ENCODE data around the gene NEFH. TPM values are rescaled to one million over a fixed set of nuclear protein-coding genes. Genes with fewer than 3 reads are reported as not detected.
A peak's percentile ranks its signal among the peaks of the same experiment; 100 is the strongest.

NEFH gene
- polyA plus RNA-seq, 2 of the 4 experiments (the other 2 are of a cell fraction): 0.06 to 0.23 TPM

- peak overlapping the region; percentile 65 to 84; a peak in 4 of 6 replicates for H3K27ac ChIP-seq
- H3K4me1 ChIP-seq: 0 out of 3 replicates have a peak, but pooled peaks cover 4% of the 10 kb centered on the region
- FAIRE-seq: no peak
- no peak for DNase-seq (ENCODE audit: low read depth in 1 of 2, low spot score in 1 of 2)
- TF ChIP-seq ZNF302 (CRISPR knock-in tag; IDR thresholded peaks at IDR 0.05): no peak
- peak; percentile 86 for TF ChIP-seq MAFK (IDR thresholded peaks at IDR 0.05; ENCODE audit: partially characterized antibody)
- TF ChIP-seq BCL3 (IDR thresholded peaks at IDR 0.05): no peak
- TF ChIP-seq FOXS1 (CRISPR knock-in tag; IDR thresholded peaks at IDR 0.05): no peak
- H3K4me2 ChIP-seq: peak overlapping the region; percentile 87
- peak overlapping the region; percentile 51 for H3K4me3 ChIP-seq
- ChIA-PET POLR2A (interaction anchor here (0.8 kb wide), 1 partner anchor 84 kb away, joined by 3 read pairs; the partner anchor contains the start of gene THOC5), CTCF (interaction anchor here (0.6 to 3.7 kb wide), 18 partner anchors 9 to 97 kb away, joined by 3 to 40 read pairs (median 4); partner anchors contain the start of gene THOC5)
- H3K9me3 ChIP-seq: no peaks in the 10 kb centered on the region
- 51% methylated on average over 3 of the region's 9 CpGs for WGBS (ENCODE audit: missing lambda C conversion rate)
- peak; percentile 28 to 44; a peak in 4 of 6 replicates for ATAC-seq
These were observed 10.3 kb upstream of the NEFH start for GRCh38 chr22:29469755-29470154.

- POLR2A ChIA-PET: no interaction called here
- DNase-seq (ENCODE audit: low read depth in 1 of 2, low spot score in 1 of 2): peak; percentile 66 to 75
- peak overlapping the region; percentile 65 to 84; a peak in 4 of 6 replicates for H3K27ac ChIP-seq
- peak overlapping the region; percentile 87 for H3K4me2 ChIP-seq
- 23% methylated on average over 21 of the region's 54 CpGs for WGBS (ENCODE audit: missing lambda C conversion rate)
- no peak for FAIRE-seq
- H3K4me1 ChIP-seq: 0 out of 3 replicates have a peak, but pooled peaks cover 4% of the 10 kb centered on the region
- no peaks in the 10 kb centered on the region for H3K9me3 ChIP-seq
- CTCF ChIA-PET: interaction anchor here (0.6 to 3.7 kb wide), 31 partner anchors 9 to 258 kb away, joined by 3 to 40 read pairs (median 3); partner anchors contain the start of genes AP1B1 and THOC5
- TF ChIP-seq SMC3 (IDR thresholded peaks at IDR 0.05): peak; percentile 38; the same call in 2 of the 3 replicates
- TF ChIP-seq CTCF (IDR thresholded peaks at IDR 0.05): peak; percentile 82
- TF ChIP-seq HEYL (CRISPR knock-in tag; IDR thresholded peaks at IDR 0.05): no peak
- no peak for TF ChIP-seq KDM1A (IDR thresholded peaks at IDR 0.05; ENCODE audit: low read depth)
- peak; percentile 54 for TF ChIP-seq MAX (IDR thresholded peaks at IDR 0.05)
- TF ChIP-seq RAD21 (conservative IDR thresholded peaks at IDR 0.05 in 1 of 2, IDR thresholded peaks at IDR 0.05 in 1 of 2): peak; percentile 42 to 59
- TF ChIP-seq MYC (IDR thresholded peaks at IDR 0.05; ENCODE audit: borderline replicate concordance, low read length): no peak
- no peak for TF ChIP-seq TFCP2L1 (CRISPR knock-in tag; IDR thresholded peaks at IDR 0.05)
- no peak for TF ChIP-seq TP53 (CRISPR knock-in tag; IDR thresholded peaks at IDR 0.05)
- no peak for TF ChIP-seq E2F6 (IDR thresholded peaks at IDR 0.05; ENCODE audit: borderline replicate concordance, low read depth)
- H3K4me3 ChIP-seq: peak overlapping the region; percentile 51
- peak; percentile 94 to 97 for ATAC-seq
These were observed 9.7 kb upstream of the NEFH start for GRCh38 chr22:29470159-29470855.

GRCh38 chr22:29473001-29473400, 7.0 kb upstream of the NEFH start:
- FAIRE-seq (no peak), DNase-seq (ENCODE audit: low read depth in 1 of 2, low spot score in 1 of 2) (no peak), ATAC-seq (no peak)
- WGBS (ENCODE audit: missing lambda C conversion rate): 69% methylated on average over 5 of the region's 5 CpGs
- Histone ChIP-seq H3K27ac (no peak overlapping the region), H3K4me1 (peaks cover 10% of the 10 kb centered on the region), H3K9me3 (no peaks in the 10 kb centered on the region), H3K4me3 (no peak overlapping the region), H3K4me2 (no peak overlapping the region)
- TF ChIP-seq HMGXB4 (CRISPR knock-in tag; IDR thresholded peaks at IDR 0.05; ENCODE audit: borderline replicate concordance) (no peak), USF2 (IDR thresholded peaks at IDR 0.05) (no peak), POLR2A (IDR thresholded peaks at IDR 0.05; ENCODE audit: low read length) (no peak), HOXA7 (CRISPR knock-in tag; IDR thresholded peaks at IDR 0.05) (no peak)
- ChIA-PET POLR2A (no interaction called here), CTCF (interaction anchor here (0.5 to 1.5 kb wide), 6 partner anchors 9 to 979 kb away, joined by 3 to 5 read pairs (median 3); partner anchors contain the start of gene THOC5)

Data from A549 (cell line).